Measurements from ENCODE around the gene GIMAP4.

GRCh38 chr7:150566572-150566971 is 618 bp upstream of the GIMAP4 start:
- TF ChIP-seq EZH2 (IDR thresholded peaks at IDR 0.05; ENCODE audit: borderline replicate concordance, low read depth, low read length, severe bottlenecking) (no peak), CTCF (IDR thresholded peaks at IDR 0.05; ENCODE audit: borderline replicate concordance, extremely low read depth, low read length, poor library complexity, severe bottlenecking) (no peak)

Measured in DND-41 (cell line).